ENCODE measurements around the gene CD9. TPM values are rescaled to one million over a fixed set of nuclear protein-coding genes. Genes with fewer than 3 reads are reported as not detected.
A peak's percentile ranks its signal among the peaks of the same experiment; 100 is the strongest.

CD9 gene
- polyA plus RNA-seq, 1 of the 3 experiments (the other 2 are of a cell fraction) = 76.6 TPM

GRCh38 chr12:6211421-6211869, 11.2 kb downstream of the CD9 start:
- H3K9me3 ChIP-seq = no peaks in the 10 kb centered on the region
- H3K79me2 ChIP-seq (ENCODE audit: insufficient read depth) = no peaks in the 10 kb centered on the region; the same call in 1 of the 2 replicates
- H3K27me3 ChIP-seq (ENCODE audit: insufficient read depth) = no peaks in the 10 kb centered on the region
- no peaks in the 10 kb centered on the region for H4K20me1 ChIP-seq (ENCODE audit: insufficient read depth)
- POLR2A ChIA-PET = no interaction called here
- H3F3A ChIP-seq (replicated peaks; ENCODE audit: insufficient read depth) = peaks cover 2% of the 10 kb centered on the region
- H3K4me1 ChIP-seq (ENCODE audit: control insufficient read depth in 1 of 2, insufficient read depth in 2 of 2, low read depth in 1 of 2, low read length in 1 of 2) = peaks cover 31 to 57% of the 10 kb centered on the region in 2 experiments; a peak in 3 of 4 replicates
- H3K9ac ChIP-seq = no peak overlapping the region
- no peak overlapping the region for H3K4me3 ChIP-seq (ENCODE audit: low read depth in 2 of 2, low read length in 1 of 2)
- CTCF ChIA-PET = interaction anchor here (0.7 to 2.1 kb wide), 5 partner anchors 10 to 74 kb away, joined by 3 to 13 read pairs (median 5); partner anchors contain the start of gene CD9
- no peaks in the 10 kb centered on the region for H3K36me3 ChIP-seq (replicated peaks in 1 of 2; ENCODE audit: control insufficient read depth in 1 of 2, insufficient read depth in 2 of 2, low read length in 1 of 2)
- WGBS (ENCODE audit: low lambda C conversion rate) = 39% methylated on average over 8 of the region's 14 CpGs
- DNase-seq = no peak
- H3K4me2 ChIP-seq = peak overlapping the region; percentile 34; the same call in 1 of the 2 replicates
- peak overlapping the region; percentile 29 to 34; a peak in 3 of 4 replicates for H3K27ac ChIP-seq (ENCODE audit: low read depth in 2 of 2, low read length in 1 of 2)
- no peak overlapping the region for H2AFZ ChIP-seq (ENCODE audit: low read depth)
- H3K9me2 ChIP-seq = no peaks in the 10 kb centered on the region
- TF ChIP-seq EP300 (IDR thresholded peaks at IDR 0.05; ENCODE audit: borderline replicate concordance in 1 of 2, low read depth in 1 of 2, low read length in 1 of 2) = peak in 1 of 2 experiments; percentile 23; a peak in 1 of 4 replicates
- TF ChIP-seq FOSL2 (IDR thresholded peaks at IDR 0.05; ENCODE audit: borderline replicate concordance, low read depth) = peak; percentile 6; the same call in 1 of the 2 replicates
- no peak for TF ChIP-seq IRF3 (IDR thresholded peaks at IDR 0.05; ENCODE audit: low read depth, low read length)
- no peak for TF ChIP-seq TAF1 (IDR thresholded peaks at IDR 0.05; ENCODE audit: borderline replicate concordance, low read depth, low read length)
- no peak for TF ChIP-seq GABPA (IDR thresholded peaks at IDR 0.05; ENCODE audit: low read depth)
- no peak for TF ChIP-seq GATA2 (CRISPR knock-in tag; IDR thresholded peaks at IDR 0.05)
- no peak for TF ChIP-seq CTCF (IDR thresholded peaks at IDR 0.05)
- TF ChIP-seq RXRA (IDR thresholded peaks at IDR 0.05; ENCODE audit: borderline replicate concordance, low read depth) = no peak
- no peak for TF ChIP-seq SIN3A (IDR thresholded peaks at IDR 0.05; ENCODE audit: borderline replicate concordance, low read depth, low read length)
- 0 out of 2 replicates have a peak, but pooled peaks have one; percentile 12 for TF ChIP-seq POLR2AphosphoS5 (IDR thresholded peaks at IDR 0.05; ENCODE audit: low read depth, low read length)
- no peak for TF ChIP-seq REST (IDR thresholded peaks at IDR 0.05; ENCODE audit: low read depth, low read length)
- peak; percentile 88 for TF ChIP-seq TCF12 (IDR thresholded peaks at IDR 0.05)
- TF ChIP-seq FOXM1 (IDR thresholded peaks at IDR 0.05; ENCODE audit: low read depth) = 0 out of 2 replicates have a peak, but pooled peaks have one; percentile 36
- TF ChIP-seq MAX (IDR thresholded peaks at IDR 0.05; ENCODE audit: low read depth) = peak; percentile 44
- TF ChIP-seq RFX5 (IDR thresholded peaks at IDR 0.05; ENCODE audit: low read length) = no peak
- TF ChIP-seq RCOR1 (IDR thresholded peaks at IDR 0.05; ENCODE audit: low read length) = no peak
- no peak for TF ChIP-seq ELF1 (IDR thresholded peaks at IDR 0.05)
- TF ChIP-seq JUND (IDR thresholded peaks at IDR 0.05) = 0 out of 2 replicates have a peak, but pooled peaks have one; percentile 51
- TF ChIP-seq FOXJ3 (CRISPR knock-in tag; IDR thresholded peaks at IDR 0.05) = no peak
- no peak for TF ChIP-seq NRF1 (IDR thresholded peaks at IDR 0.05; ENCODE audit: low read depth, low read length)
- TF ChIP-seq PBX3 (IDR thresholded peaks at IDR 0.05) = peak; percentile 88
- TF ChIP-seq YY1 (IDR thresholded peaks at IDR 0.05; ENCODE audit: low read depth) = no peak
- TF ChIP-seq NFIC (IDR thresholded peaks at IDR 0.05; ENCODE audit: borderline replicate concordance) = no peak; the same call in 1 of the 2 replicates
- TF ChIP-seq TEAD4 (IDR thresholded peaks at IDR 0.05; ENCODE audit: borderline replicate concordance, insufficient read depth) = peak; percentile 57; the same call in 1 of the 2 replicates
- TF ChIP-seq SMC3 (IDR thresholded peaks at IDR 0.05; ENCODE audit: low read depth, low read length) = no peak
- TF ChIP-seq USF1 (IDR thresholded peaks at IDR 0.05; ENCODE audit: borderline replicate concordance, low read depth) = no peak
